ENCODE measurements around the gene SLC50A1. TPM values are rescaled to one million over a fixed set of nuclear protein-coding genes. Genes with fewer than 3 reads are reported as not detected.
"Not testable (repeated sequence)": the region's sequence is repeated elsewhere in the genome, so short reads cannot be mapped to it uniquely, and the experiment has no call there.

Gene SLC50A1
- total RNA-seq, 1 donor from 2014 or later = 40.8 TPM

DNA sequence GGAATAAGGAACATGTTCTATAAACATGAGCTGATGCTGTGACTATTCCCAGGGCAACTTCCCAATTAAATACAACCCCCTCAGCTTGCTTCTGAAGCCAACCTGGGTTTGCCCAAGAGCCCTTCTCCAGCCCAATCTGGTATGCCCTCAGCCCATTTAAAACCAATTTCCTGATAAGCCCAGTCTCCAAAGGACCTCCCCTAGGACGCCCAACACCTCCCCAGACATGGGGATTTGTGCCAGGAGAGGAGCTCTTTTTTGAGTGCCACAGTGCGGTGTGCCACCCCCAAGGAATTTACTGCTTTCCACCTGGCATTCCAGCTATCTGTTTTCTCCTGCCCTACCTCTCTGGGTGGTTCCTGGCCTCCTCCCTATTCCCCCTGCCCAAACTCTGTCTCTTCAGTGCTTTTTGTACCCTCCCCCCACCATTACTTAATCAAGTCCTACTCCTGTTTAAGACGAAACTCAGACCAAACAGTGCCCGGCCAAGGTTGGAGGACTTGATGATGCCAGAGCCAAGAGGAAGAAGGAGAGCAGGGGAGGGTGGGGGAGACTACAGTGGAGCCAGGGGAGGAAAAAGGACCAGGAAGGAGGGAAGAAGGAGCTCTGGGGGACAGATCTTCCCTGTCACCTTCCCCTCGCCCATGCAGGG, 19.4 kb upstream of the SLC50A1 start:
- no peak for DNase-seq (ENCODE audit: low read depth, low spot score)

DNA sequence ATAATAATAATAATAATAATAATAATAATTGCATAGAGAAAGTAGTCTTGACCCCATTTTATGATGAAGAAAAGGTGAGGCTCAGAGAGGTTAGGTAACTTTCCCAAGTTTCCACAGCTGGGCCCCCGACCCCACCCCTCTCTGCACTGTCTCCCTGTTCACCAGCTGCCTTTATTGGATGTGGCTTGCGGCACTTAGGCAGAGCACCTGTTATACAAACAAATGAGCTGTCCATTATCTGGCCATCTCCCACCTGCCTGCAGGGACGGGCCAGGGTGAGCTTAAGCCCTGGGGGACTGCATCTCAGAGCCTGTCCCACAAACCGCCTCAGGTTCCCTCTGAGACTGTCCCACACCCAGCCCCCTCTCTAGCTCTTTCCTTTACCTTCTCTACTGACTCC, 18.0 kb upstream of the SLC50A1 start:
- DNase-seq (ENCODE audit: low read depth, low spot score) = no peak

DNA sequence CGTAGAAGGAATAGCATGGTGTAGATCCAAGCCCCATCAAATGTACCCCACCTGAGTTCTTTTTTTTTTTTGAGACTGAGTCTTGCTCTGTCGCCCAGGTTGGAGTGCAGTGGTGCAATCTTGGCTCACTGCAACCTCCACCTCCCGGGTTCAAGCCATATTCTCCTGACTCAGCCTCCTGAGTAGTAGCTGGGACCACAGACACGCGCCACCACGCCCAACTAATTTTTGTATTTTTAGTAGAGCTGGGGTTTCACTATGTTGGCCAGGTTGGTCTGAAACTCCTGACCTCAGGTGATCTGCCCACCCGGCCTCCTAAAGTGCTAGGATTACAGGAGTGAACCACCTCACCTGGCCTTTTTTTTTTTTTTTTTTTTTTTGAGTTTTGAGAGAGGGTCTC, 17.6 kb upstream of the SLC50A1 start:
- not testable (repeated sequence) for DNase-seq (ENCODE audit: low read depth, low spot score)

DNA sequence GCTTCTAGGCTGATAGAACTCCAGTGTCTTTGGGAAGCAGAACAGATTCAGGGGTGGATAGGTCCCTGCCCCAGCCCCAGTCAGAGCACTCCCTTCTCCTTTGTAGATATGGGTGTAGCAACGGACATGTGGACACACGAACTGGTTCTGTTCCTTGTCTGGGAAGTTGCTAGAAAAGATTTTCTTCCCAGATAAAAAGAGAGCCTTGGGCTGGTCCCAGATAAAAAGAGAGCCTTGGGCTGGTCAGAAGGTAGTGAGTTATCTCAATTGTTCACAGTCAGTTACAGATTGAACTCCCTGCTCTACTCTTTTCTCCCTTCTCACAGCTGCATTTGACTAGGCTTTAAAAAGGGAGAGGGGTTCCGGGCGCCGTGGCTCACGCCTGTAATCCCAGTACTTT, 15.4 kb upstream of the SLC50A1 start:
- DNase-seq (ENCODE audit: low read depth, low spot score) = no peak

DNA sequence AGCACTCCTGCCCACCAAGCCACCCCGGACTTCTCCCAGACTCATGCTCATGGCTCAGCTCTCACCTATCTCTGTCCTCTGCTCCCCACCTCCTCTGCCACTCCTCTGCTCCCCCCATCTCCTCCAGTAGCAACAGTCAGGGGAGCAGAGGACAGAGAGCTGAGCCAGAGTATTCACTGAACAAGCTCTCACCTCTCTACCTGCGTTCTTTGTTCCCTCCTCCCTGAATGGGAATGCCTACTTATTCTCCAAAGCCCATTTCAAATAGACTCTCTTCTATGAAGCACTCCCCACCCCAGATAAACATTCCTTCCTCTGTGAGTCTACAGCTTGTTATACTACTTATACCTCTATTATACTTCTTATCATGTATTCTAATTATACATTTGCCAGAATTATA, 14.4 kb upstream of the SLC50A1 start:
- DNase-seq (ENCODE audit: low read depth, low spot score) = no peak

DNA sequence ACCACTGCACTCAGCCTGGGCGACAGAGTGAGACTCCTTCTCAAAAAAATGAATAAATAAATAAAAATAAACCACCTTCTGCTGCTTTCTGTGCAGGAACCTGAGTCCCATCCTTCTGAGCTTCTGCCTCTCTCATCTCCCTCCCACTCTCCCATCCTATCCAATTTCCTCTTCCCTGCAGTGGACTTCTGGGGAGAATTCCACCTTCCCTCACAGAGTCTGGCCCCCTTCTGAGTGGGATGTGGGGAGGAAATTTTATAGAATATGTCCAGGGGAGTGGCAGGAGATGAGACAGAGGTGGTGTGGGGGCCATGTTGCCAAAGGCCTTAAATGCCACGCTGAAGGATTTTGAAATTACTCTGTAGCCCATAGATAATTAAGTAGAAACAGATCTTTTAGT, 13.3 kb upstream of the SLC50A1 start:
- no peak for DNase-seq (ENCODE audit: low read depth, low spot score)

DNA sequence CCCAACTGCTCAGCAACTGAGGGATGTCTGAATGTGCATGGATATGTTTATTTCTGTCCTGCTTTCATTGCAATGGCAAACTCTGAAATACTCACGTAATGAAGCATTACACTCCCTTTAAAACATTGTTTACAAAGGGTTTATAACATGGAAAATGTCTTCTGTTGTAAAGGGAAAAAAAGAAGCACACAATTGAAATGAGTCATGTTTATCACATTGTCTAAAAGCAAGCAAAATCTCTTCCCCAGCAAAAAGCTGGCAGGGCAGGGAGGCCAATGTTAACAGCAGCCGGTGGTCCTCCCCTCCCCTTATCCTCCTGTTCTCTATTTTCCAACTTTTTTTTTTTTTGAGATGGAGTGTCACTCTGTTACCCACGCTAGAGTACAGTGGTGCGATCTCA, 11.9 kb upstream of the SLC50A1 start:
- DNase-seq (ENCODE audit: low read depth, low spot score) = no peak

DNA sequence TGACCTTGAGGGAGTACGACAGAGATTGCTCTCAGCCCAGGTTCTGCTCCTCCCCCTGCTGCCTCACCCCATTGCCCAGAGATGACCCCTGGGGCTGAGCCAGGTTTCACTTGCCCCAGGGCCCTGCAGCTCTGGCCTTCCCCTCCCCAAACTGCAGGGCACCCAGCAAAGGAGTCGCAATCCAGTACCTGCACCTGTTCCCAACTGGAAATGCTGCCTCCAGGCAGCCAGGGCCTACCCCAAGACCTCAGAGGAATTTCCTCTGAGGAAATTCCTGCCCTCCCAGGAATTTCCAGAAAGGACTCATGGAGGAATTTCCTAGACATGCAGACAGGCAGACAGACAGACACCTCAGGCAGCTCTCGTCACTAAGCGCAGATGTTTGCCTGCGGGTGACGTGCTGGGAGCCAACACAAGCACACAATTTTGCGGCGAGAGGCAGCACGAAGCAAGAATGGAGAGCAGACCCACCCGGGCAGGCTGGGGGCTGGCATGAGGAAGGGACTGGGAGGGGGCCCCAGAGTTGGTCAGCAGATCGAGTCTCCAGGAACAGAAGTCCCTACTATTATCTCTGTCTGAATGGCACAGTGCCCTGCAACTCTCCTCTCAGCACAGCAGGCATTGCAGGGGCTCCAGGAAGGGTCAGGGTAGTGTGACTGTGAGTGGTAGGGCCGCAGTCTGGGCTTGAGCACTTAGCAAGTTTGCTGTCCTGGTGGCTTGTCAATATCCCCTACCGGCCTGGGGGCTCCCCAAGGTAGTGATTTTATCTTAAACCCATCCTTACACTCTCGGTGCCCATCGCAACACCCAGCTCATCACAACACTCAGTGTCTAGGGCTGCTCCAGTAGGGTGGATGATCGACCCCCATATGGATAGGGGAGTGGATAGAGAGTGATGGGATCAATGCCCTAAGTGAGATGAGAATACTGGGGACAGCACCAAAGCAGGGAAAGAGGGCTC, 10.9 kb upstream of the SLC50A1 start:
- DNase-seq (ENCODE audit: low read depth, low spot score) = peak; percentile 81

DNA sequence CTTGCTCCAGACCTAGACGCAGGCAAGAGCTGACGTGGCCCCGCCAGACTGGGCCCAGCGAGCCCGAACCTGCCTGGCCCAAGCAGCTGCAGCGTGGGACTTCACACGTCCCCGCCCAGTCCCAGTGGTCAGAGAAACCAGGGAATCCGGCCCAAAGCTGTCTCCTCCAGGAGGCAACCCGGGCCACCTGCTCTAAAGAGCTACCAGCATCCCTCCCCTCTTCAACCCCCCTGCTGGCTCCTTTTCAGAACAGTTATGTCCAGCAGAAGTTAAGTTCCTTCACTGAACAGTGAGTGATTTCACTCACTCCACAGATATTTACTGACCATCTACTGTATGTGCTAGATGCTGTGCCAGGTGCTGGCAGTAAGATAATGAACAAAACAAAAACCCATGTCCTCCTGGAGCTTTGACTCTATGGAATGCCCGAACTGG, 10.1 kb upstream of the SLC50A1 start:
- no peak for DNase-seq (ENCODE audit: low read depth, low spot score)

DNA sequence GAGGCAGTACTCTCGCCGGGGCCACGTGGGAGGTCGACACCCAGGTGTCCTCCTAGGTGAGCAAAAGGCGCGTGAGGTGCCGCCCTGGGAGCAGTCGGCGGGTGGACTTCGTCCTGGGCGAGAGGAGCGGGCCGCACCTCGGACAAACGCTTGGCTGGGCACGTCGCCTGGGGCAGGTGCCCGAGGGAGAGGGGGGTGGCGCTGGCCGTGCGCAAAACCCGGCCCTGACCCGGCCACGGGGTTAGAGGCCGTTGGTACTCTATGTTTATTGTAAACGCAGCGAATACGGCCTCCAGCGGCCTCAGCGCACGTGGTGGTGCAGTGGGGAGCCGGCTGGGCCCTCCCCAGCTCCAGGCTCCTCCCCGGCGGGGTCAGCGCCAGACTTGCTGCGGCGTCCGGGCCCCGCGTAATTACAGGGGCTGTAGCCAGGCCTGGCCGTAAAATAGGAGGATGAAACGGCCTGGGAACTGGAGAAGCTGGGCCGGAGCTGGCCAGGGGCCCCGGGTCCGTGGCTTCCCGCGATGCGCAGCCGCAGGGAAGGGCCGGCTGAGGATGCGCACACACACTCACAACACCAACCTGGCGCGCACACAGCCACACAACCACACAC, 9.6 kb upstream of the SLC50A1 start:
- DNase-seq (ENCODE audit: low read depth, low spot score) = no peak

DNA sequence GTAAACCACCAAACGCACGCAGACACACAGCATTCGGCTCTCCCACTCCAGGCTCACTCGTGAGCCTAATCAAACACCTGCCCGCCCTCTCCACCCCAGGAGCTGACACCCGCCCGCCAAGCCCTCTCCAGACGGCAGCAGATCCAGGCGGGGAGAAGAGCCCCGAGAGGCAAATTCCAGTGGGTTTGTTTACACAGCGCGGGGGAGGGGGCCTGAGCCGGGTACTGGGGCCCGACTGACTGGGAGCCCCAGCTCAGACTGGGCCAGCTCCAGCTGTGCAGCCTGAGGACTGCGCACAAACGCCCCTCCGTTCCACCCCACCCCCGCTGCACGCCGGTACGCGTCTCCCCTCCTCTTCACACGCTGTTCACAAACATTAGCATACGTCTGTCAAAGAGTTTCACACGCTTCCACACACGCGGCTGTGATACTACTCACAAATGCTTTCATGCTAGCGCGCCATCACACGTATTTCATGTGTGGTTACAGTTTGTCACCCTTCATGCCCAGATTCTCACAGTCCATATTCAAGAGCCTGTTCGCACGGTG, 9.0 kb upstream of the SLC50A1 start:
- DNase-seq (ENCODE audit: low read depth, low spot score) = no peak

DNA sequence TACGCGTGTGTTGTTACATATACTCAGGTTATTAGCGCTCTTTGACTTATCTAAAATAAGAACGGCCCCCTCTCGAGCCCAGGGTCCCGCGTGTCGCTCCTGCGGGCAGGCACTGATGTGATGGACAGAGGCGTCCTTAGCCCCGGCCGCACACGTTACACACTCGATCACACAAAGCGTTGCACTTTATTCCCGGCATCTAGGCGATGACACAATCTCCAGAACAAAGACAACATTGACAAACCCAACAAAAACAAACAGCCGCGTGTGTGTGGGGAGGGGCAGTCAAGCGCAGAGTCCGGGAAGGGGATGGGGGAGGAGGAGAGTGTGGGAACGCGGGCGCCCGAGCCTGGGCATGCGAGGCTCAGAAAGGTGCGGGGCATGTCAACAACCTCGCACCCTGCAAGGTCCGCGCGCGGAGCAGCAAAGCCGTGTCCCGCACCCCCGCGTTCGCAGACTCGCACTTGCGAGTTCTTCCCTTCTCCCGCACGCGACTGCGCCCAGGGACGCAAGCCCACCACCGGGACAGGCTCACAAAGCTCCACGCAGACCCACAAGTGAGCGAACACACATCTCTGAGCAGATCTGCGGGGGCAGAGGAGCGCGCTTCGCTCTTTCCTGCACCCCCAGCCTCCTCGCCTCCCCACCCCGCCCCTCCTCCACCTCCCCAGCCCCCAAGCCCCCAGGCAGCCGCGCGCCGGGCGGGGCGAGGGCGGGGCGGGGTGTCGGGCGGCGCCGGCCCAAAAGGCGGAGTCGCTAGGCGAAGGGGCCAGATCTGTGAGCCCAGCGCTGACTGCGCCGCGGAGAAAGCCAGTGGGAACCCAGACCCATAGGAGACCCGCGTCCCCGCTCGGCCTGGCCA, 8.3 kb upstream of the SLC50A1 start, which contains the start of gene EFNA1:
Gene EFNA1 (plus strand): TSS at position 772 of the 862 bp plus-strand sequence. CDS start 102 bp downstream, outside the sequence.
- peak; percentile 78 for DNase-seq (ENCODE audit: low read depth, low spot score)

DNA sequence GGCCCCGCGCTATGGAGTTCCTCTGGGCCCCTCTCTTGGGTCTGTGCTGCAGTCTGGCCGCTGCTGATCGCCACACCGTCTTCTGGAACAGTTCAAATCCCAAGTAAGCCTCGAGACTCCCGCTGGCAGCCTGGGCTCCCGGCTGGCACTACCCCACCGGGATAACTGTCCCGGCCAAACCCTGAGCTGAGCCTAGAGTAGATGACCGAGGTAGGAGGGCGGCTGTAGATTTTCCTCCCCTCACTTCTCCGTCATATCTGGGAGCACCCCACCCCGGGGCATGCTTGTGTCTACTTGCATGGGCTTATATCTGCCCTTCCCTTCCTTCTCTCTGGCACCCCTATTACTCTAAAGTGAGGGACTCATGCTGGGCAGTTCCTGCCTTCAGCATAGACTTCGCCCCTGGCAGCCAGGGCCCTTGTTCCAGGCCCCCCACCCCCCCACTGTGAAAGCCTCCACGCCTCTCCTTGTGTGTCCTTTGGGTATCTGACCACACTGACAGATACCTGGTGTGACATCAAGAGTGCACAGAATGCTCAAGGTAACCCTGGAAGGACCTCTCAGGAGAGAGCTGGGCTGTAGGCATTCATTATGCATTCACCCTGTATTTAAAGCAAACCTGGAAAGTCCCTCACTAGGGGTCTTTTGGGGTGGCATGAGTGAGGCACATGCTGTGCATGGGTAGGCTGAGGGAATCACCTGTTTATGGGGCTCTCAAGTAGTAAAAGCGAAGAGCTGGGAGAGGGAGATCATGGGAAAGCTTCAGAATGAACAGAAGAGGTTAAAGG, 7.5 kb upstream of the SLC50A1 start:
- DNase-seq (ENCODE audit: low read depth, low spot score) = no peak

DNA sequence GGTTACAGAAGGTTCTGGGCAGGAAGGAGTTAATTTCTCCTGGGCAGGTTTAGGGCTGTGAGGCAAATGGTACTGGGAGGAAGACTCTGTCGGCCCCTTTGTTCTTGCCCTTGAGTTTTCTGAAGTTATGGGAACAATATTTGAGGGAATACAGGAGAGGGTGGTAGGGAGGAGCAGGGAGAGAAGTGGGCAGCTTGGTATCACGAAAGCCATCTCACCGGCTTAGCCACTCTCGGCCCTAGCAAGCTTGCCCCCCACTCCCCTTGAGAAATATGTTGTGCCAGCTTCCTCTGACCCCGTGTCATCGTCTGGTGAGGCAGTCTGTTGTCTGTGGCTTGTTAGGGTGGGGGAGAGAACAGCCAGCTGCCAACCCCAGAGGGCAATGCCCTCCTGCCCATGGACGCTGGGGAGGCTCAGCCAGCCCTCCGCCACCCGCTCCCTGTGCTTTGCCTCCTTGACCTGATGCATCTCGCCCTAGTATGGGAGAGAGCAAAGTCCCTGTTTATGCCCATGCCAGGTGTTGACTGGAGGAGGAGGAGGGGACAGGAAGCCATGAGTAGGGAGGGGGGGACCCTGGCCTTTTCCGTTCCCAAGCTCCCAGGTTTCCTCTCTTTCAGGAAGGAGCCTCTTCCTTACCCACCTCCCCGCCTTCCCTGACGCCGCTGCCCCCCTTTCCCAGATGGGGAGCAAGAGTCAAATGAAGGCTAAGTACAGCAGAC, 6.7 kb upstream of the SLC50A1 start:
- DNase-seq (ENCODE audit: low read depth, low spot score) = no peak

DNA sequence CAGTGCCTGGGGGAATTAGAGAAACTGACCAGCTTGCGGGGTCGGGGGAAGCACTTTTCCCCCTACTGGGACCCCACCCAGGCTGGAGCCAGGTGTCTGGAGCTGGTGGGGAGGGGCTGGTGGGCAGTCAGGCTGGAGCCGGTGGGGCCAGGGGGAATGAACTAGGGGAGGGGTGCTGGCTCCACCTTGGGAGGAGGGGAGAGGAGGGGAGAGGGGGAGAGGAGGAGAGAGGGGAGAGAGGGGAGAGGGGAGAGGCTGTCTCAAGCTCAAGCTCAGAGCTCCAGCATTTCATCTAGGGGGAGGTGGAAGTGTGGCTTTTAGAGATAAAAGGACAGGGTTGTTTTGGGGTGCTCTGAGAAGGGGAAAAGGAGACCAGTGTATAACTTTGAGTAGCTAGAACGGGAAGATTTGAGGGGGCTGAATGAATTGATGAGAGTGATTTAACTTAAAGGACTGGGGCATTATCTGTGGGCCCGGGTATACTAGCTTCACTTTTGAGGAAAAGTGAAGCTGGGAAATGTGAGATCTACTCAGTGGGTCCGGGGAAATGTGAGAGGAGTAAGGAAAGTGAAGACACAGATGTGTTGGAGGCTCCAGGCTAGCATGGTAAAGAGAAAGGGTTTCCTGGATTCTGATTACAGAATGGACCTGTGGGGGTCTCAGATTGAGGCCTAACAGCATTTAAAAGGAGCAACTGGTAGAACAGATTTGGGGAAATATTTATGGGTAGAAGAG, 5.2 kb upstream of the SLC50A1 start:
- DNase-seq (ENCODE audit: low read depth, low spot score) = no peak

DNA sequence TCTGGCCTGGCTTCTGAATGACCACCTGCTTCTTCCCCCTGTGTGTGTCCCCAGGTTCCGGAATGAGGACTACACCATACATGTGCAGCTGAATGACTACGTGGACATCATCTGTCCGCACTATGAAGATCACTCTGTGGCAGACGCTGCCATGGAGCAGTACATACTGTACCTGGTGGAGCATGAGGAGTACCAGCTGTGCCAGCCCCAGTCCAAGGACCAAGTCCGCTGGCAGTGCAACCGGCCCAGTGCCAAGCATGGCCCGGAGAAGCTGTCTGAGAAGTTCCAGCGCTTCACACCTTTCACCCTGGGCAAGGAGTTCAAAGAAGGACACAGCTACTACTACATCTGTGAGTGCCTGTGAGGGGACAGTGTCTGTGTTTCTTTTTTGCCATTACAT, 4.4 kb upstream of the SLC50A1 start:
- DNase-seq (ENCODE audit: low read depth, low spot score) = no peak

DNA sequence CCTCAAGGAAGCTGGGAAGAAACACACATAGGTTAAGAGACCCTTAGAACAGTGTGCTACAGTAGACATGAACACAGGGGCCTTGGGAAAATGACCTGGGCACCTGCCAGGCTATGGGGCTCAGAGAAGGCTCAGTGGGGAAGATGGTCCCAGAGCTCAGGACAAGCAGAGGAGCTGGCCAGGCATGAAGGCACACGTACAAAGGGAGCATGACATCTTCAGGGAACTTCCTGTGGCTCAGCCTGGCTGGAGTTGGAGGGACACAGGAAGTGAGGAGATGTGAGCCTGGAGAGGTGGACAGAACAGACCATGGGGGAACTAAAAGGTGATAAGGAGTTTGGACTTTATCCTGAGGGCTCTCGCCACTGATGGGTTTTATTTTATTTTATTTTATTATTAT, 3.8 kb upstream of the SLC50A1 start:
- DNase-seq (ENCODE audit: low read depth, low spot score) = no peak

DNA sequence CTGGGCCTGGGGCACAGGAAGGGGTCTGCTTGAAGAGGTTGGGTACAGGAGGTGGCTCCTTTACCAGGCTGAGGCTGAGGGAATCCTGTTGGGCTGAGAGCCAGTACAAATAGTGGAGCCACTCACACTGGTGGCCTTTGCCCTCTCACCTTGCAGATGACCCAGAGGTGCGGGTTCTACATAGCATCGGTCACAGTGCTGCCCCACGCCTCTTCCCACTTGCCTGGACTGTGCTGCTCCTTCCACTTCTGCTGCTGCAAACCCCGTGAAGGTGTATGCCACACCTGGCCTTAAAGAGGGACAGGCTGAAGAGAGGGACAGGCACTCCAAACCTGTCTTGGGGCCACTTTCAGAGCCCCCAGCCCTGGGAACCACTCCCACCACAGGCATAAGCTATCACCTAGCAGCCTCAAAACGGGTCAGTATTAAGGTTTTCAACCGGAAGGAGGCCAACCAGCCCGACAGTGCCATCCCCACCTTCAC, 1.8 kb upstream of the SLC50A1 start:
- no peak for DNase-seq (ENCODE audit: low read depth, low spot score)

DNA sequence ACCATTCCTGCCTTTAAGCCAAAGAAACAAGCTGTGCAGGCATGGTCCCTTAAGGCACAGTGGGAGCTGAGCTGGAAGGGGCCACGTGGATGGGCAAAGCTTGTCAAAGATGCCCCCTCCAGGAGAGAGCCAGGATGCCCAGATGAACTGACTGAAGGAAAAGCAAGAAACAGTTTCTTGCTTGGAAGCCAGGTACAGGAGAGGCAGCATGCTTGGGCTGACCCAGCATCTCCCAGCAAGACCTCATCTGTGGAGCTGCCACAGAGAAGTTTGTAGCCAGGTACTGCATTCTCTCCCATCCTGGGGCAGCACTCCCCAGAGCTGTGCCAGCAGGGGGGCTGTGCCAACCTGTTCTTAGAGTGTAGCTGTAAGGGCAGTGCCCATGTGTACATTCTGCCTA, 1.3 kb upstream of the SLC50A1 start:
- DNase-seq (ENCODE audit: low read depth, low spot score) = no peak

Data from pulmonary artery endothelial cell (primary cell).